H1 (cell line): Measurements from ENCODE around the gene KIF26B.

Experiments used
- CEBPB ChIP-seq: IDR thresholded peaks from 2 replicates; pipeline ENCODE4 v1.6.1; 2012; ENCODE audit warnings: low read depth, low read length
- POLR2A ChIP-seq, 2 experiments: IDR thresholded peaks; 1 replicate in 1 of 2; 2 replicates in 1 of 2; pipeline ENCODE4 v1.6.1; 2011; ENCODE audit warnings: low read depth in 2 of 2, low read length in 2 of 2, mild to moderate bottlenecking in 2 of 2; ENCODE audit errors: control extremely low read depth in 1 of 2
- POLR2AphosphoS5 ChIP-seq: IDR thresholded peaks from 2 replicates; pipeline ENCODE4 v1.6.1; 2011; ENCODE audit warnings: low read depth, low read length
- TF ChIP-seq, protein P1 (sequence below), 3 experiments: IDR thresholded peaks; 1 replicate in 2 of 3; 2 replicates in 1 of 3; pipeline versions ENCODE4 v1.5.1 to v1.6.1; 2011; ENCODE audit warnings: low read length in 3 of 3, mild to moderate bottlenecking in 3 of 3, inconsistent platforms in 2 of 3, low read depth in 1 of 3, moderate library complexity in 1 of 3; ENCODE audit not compliant: insufficient read depth in 1 of 3; ENCODE audit errors: control extremely low read depth in 1 of 3
- TF ChIP-seq, protein P2 (sequence below): IDR thresholded peaks from 2 replicates; pipeline ENCODE4 v1.6.1; 2012; ENCODE audit warnings: inconsistent platforms

DNA sequence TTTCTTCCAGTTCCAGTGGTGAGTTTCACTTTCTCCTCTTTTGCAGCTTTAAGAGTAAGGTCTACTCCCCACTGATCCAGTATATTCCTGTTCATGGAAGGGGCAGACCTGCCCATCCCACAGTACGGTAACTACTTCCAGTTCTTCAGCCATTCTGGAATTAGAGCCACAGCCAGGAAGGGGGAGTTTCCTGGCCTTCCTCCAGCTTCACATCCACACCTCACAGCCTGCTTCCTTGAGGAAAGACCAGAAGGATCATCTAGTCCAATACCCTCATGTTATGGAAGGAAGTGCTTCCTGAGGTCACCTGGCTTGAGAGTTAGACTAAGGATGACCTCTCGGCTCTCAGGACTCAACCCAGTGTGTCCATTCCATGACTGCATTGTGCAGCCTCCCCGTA lies 597.8 kb downstream of the KIF26B start:
- TF ChIP-seq POLR2AphosphoS5, result no peak
- TF ChIP-seq, protein P1, sequence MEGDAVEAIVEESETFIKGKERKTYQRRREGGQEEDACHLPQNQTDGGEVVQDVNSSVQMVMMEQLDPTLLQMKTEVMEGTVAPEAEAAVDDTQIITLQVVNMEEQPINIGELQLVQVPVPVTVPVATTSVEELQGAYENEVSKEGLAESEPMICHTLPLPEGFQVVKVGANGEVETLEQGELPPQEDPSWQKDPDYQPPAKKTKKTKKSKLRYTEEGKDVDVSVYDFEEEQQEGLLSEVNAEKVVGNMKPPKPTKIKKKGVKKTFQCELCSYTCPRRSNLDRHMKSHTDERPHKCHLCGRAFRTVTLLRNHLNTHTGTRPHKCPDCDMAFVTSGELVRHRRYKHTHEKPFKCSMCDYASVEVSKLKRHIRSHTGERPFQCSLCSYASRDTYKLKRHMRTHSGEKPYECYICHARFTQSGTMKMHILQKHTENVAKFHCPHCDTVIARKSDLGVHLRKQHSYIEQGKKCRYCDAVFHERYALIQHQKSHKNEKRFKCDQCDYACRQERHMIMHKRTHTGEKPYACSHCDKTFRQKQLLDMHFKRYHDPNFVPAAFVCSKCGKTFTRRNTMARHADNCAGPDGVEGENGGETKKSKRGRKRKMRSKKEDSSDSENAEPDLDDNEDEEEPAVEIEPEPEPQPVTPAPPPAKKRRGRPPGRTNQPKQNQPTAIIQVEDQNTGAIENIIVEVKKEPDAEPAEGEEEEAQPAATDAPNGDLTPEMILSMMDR (IDR thresholded peaks at IDR 0.05; ENCODE audit: control extremely low read depth in 1 of 3, insufficient read depth in 1 of 3, low read depth in 1 of 3, low read length in 3 of 3), result no peak
- TF ChIP-seq CEBPB, result no peak
- TF ChIP-seq, protein P2, sequence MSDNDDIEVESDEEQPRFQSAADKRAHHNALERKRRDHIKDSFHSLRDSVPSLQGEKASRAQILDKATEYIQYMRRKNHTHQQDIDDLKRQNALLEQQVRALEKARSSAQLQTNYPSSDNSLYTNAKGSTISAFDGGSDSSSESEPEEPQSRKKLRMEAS, result no peak
- no peak for TF ChIP-seq POLR2A (IDR thresholded peaks at IDR 0.05; ENCODE audit: control extremely low read depth in 1 of 2, low read depth in 2 of 2, low read length in 2 of 2)
